Hematopoietic multipotent progenitor cell treated with erythropoietin and hydrocortisone succinate and interleukin-3 and kit ligand, for 15 days (in vitro differentiated cells): ENCODE measurements around the gene TTLL4.

ENCODE experiments used
- DNase-seq: peaks from one replicate; pipeline ENCODE4 v3.0.0-alpha.2; 2015; ENCODE audit warnings: low spot score

TTLL4 gene

DNA sequence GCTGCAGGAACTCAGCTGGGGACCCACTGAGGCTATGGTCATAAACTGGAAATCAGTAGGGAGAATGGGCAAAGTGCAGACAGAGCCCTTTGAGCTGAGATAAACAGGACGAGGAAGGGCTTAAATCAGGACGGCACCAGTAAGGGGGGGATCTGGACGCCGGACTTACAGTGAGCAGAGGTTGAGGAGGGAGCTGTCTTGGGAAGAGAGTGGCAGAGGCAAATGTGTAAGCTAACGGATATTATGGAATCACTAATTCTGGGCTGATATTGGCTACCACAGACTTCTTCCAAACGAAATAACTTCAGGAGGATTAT lies 71.9 kb downstream of the TTLL4 start:
- no peak for DNase-seq

DNA sequence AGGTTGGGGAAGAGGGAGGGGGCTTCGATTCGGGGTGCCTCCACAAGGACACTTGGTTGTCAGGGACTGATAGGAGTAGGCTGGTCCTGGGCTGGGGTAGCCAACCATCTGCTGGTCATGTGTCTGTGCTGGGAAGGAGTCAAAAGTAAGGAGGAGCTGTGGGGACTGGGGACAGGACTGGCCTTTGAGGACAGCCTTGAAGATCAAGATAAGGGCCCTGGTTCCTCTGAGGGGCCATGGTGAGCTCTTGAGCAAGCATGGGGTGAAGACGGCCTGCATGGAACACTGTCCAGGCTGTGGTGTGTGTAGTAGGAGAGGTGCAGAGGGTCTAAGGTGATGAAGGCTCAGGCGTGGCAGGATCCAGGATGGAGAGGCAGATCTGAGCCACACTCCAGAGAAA lies 73.1 kb downstream of the TTLL4 start:
- DNase-seq: no peak

DNA sequence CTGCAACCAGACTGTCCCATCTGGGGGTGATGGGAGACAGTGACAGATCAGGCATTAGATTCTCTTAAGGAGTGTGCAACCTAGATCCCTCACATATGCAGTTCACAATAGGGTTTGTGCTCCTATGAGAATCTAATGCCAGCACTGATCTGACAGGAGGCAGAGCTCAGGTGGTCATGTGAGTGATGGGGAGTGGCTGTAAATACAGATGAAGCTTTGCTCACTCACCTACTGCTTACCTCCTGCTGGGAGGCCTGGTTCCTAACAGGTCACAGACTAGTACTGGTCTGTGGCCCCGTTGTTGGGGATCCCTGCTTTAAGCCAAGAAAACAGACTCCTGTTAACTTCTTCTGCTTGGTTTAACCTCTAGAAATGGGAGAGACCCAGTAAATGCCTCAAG lies 74.5 kb downstream of the TTLL4 start:
- no peak for DNase-seq

DNA sequence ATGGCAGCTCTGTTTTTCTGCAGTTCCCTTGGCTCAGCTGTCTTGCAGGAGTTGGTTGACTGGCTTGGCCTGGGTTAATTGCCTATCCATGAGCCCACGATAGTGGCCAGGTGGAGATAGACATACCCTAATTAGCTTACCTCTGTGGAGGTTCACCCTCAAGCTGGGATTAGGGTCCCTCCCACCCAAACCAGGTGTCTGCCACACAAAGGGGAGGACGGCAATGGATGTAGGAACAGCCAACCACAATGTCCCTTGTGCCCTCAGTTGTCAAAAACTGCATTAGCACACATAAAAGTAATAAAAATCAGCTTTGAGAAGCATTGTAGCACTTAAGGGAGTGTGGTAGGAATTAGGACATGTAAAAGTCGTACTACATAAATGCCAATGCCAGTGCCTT lies 75.5 kb downstream of the TTLL4 start:
- DNase-seq: no peak

DNA sequence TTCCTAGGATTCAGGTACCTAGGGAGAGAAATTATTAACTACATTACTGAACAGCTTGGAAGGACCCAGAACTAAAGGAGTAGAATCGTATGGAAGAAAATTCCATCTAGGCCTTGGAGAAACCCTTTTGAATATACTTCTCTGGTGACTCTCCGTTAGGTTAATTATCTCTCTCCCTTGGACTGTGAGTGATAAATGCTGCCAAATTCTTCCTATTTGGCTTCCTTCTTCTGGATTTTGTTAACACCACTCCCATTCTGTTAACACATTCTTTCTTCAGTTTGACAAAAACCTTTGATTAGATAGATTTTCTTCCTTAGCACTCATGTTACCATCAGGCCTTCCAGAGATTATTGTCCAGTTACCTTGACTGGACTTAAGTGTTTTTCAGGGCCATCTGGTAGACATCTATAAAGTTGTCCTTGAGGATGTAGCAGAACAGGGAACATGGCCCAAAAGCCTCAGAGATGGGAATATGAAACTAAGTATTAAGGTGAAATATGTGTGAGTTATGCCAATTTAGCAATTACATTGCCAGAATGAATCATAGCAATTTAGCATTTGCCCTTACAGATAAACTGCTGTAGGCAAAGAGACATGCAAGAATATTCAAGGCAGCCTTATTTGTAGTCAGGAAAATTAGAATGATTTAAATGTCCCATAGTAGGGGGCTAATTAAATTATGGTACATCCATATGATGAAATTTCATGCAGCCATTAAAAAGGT lies 78.1 kb downstream of the TTLL4 start:
- DNase-seq: no peak

DNA sequence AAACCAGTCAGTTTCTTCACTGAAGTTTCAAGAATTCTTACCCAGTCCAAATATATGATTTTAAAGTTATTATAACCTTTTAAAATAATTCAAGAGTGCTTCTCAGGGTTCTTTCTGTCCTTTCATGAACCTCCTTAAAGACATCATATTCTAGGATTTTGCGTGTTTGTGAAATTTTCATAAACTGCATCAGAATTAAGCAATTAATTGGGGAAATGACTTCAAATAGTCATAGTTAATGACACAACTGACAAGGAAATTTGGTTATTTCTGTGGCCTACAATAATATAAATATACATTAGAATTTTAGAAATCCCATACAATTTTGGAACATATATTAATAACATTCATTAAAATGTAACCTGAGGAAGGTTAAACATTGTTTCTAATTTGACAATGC lies 81.8 kb downstream of the TTLL4 start:
- no peak for DNase-seq

DNA sequence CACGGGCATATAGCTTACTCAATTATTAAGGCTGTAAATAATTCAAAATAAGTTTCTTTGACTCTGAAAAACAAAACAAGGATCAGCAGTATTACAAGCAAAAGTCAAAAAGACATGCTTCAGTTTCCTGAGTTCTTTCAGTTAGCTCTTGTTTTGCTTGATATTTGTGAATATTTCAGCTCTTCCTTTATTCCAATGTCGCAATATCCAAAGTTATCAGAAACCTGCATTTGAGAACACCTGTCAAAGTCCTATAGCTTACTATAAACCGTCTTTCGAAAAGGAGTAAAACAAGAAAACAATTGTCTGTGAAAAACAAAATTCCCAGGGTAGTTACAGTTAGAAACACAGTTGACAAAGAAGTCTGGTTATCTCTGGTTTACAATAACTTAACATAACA lies 86.1 kb downstream of the TTLL4 start:
- DNase-seq: no peak

DNA sequence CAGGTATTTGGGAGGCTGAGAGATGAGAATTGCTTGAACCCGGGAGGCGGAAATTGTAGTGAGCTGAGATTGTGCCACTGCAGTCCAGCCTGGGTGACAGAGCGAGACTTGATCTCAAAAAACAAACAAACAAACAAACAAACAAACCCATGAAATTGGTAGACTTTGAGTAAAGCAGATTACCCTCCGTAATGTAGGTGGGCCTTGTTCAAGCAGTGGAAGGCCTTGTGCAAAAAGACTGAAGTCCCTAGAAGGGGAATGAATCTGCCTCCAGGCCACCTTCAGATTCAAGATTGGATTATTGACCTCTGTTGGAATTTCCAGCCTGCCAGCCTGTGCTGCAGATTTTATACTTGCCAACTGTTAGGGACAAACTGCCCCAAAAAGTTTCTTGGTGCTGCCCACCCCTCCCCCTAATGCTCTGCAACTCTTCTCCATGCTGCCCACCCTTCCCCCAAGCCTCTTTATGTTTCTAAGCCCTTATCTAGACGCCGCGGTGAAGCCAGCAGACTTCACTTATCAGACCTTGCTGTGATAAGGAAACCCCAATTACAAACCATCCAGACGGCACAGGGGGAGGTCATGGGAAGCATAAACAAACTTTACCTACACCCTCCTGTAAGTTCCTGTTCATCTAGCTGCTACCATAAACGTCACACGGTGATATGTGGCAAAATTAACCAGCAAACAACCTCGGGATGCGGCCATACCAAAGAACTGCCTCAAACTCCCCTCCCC lies 88.3 kb downstream of the TTLL4 start:
- DNase-seq: no peak

DNA sequence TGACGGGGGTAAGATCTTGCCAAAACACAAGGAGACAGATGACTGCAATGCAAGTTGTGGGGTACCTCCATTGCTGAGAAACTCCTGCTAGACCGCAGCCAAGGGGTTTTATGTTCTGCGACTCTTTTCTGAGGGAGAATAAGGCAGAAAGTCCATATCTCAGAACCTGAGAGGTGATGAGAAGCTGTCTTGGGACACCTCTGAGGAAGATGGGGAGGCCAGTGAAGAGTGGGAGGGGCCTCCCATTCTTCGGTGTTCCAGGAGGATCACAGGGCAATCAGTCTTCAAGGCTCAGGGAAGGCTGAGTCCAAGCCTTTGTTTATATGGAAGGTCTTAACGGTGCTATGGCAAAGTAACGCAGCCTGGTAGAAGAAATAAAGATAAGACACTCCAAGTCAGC lies 89.4 kb downstream of the TTLL4 start:
- no peak for DNase-seq

DNA sequence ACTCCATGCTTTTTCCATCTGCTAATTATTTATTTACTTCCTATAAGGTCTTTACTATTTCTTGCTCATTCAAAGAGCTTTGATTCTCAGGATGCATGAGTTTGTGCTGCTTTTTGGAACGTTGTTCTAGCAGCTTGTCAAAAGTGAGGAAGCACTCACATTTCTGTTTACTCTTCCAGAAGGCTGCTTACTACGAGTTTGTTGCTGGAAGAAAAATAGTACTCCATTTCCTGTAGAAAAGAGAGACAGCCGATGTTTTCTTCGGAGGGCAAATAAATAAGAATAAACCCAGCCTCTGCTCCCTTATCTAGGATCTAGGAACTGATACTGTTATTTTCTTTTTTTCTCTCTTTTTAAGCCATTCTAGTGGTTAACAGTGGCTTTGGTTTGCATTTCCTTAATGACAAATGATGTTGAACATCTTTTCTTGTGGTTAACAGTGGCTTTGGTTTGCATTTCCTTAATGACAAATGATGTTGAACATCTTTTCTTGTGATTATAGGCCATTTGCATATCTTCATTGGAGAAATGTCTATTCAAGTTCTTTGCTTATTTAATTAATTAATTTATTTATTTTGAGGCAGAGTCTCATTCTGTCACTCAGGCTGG lies 91.9 kb downstream of the TTLL4 start:
- no peak for DNase-seq

DNA sequence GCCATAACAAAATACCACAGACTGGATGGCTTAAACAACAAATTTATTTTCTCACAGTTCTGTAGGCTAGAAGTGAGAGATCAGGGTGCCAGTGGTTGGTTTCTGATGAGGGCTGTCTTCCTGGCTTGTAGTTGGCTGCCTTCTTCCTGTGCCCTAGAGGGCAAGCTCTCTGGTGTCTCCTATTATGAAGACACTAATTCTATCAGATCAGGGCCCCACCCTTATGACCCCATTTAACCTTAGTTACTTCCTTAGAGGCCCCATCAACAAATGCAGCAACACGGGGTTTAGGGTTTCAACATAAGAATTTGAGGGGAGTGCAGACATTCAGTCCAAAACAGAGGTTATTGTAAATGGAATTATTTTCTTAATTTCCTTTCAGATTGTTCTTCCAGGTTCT lies 94.2 kb downstream of the TTLL4 start:
- DNase-seq: no peak
